HepG2 (cell line): Measurements from ENCODE around the gene CDC34. TPM values are rescaled to one million over a fixed set of nuclear protein-coding genes. Genes with fewer than 3 reads are reported as not detected.

Source experiments
- AKAP8 ChIP-seq: sonication (generic); formaldehyde crosslinking; IDR thresholded peaks from 2 replicates; pipeline ENCODE4 v1.5.1; 2020; ENCODE audit warnings: mild to moderate bottlenecking, missing genetic modification reagents
- BORCS8-MEF2B ChIP-seq: sonication (generic); formaldehyde crosslinking; IDR thresholded peaks from 2 replicates; pipeline ENCODE4 v1.8.0; 2022; ENCODE audit warnings: mild to moderate bottlenecking, missing genetic modification reagents
- CREBL2 ChIP-seq: sonication (generic); formaldehyde crosslinking; IDR thresholded peaks from 2 replicates; pipeline ENCODE4 v1.8.1; 2023; ENCODE audit warnings: missing genetic modification reagents, mild to moderate bottlenecking, borderline replicate concordance
- DNMT1 ChIP-seq: sonication (generic); formaldehyde crosslinking; IDR thresholded peaks from 2 replicates; pipeline ENCODE4 v1.5.1; 2020; ENCODE audit warnings: mild to moderate bottlenecking, missing genetic modification reagents
- FOXK1 ChIP-seq: sonication (generic); formaldehyde crosslinking; IDR thresholded peaks from 2 replicates; pipeline ENCODE4 v1.4.0; 2020; ENCODE audit warnings: low read depth, missing genetic modification reagents, borderline replicate concordance
- HNRNPK ChIP-seq: fragments of 200-400 bp; formaldehyde crosslinking; IDR thresholded peaks from 2 replicates; pipeline ENCODE4 v1.6.1; 2018; ENCODE audit warnings: low read length, low read depth, moderate library complexity, mild to moderate bottlenecking; ENCODE audit not compliant: poor library complexity, severe bottlenecking
- MED1 ChIP-seq: sonication (generic); formaldehyde crosslinking; IDR thresholded peaks from 2 replicates; pipeline ENCODE4 v1.4.0; 2020; ENCODE audit warnings: missing genetic modification reagents
- NR2F2 ChIP-seq: IDR thresholded peaks from 2 replicates; pipeline ENCODE4 v1.6.1; 2012; ENCODE audit warnings: low read depth, inconsistent platforms, borderline replicate concordance
- NR2F6 ChIP-seq, 2 experiments: IDR thresholded peaks; 2 replicates each; pipeline ENCODE4 v1.6.1; 2016; ENCODE audit warnings: antibody characterized with exemption in 1 of 2, mild to moderate bottlenecking in 1 of 2
- RBFOX2 ChIP-seq: fragments of 200-400 bp; formaldehyde crosslinking; IDR thresholded peaks from 2 replicates; pipeline ENCODE4 v1.6.1; 2017; ENCODE audit warnings: low read depth, mild to moderate bottlenecking, low read length
- STAT5B ChIP-seq: sonication (generic); formaldehyde crosslinking; IDR thresholded peaks from 2 replicates; pipeline ENCODE4 v1.4.0; 2020; ENCODE audit warnings: missing genetic modification reagents
- TAF15 ChIP-seq: fragments of 200-400 bp; formaldehyde crosslinking; IDR thresholded peaks from one replicate; pipeline ENCODE4 v1.6.1; 2018; ENCODE audit warnings: mild to moderate bottlenecking, low read depth, low read length; ENCODE audit not compliant: poor library complexity, severe bottlenecking
- TOE1 ChIP-seq: sonication (generic); formaldehyde crosslinking; IDR thresholded peaks from 2 replicates; pipeline ENCODE4 v1.4.0; 2020; ENCODE audit warnings: mild to moderate bottlenecking, missing genetic modification reagents
- TRIM22 ChIP-seq: fragments of 450-650 bp; IDR thresholded peaks from 2 replicates; pipeline ENCODE4 v1.6.1; 2017
- ZBTB3 ChIP-seq: sonication (generic); formaldehyde crosslinking; IDR thresholded peaks from 2 replicates; pipeline ENCODE4 v1.4.0; 2020; ENCODE audit warnings: low read depth, mild to moderate bottlenecking, moderate library complexity, missing genetic modification reagents, borderline replicate concordance
- ZBTB39 ChIP-seq: sonication (generic); formaldehyde crosslinking; IDR thresholded peaks from 2 replicates; pipeline ENCODE4 v1.5.0; 2020; ENCODE audit warnings: missing genetic modification reagents
- ZBTB8A ChIP-seq: sonication (generic); formaldehyde crosslinking; IDR thresholded peaks from 2 replicates; pipeline ENCODE4 v1.4.0; 2020; ENCODE audit warnings: mild to moderate bottlenecking, low read depth, missing genetic modification reagents, borderline replicate concordance
- ZNF20 ChIP-seq: sonication (generic); formaldehyde crosslinking; IDR thresholded peaks from 2 replicates; pipeline ENCODE4 v1.4.0; 2020; ENCODE audit warnings: mild to moderate bottlenecking, moderate library complexity, missing genetic modification reagents
- ZNF224 ChIP-seq: sonication (generic); formaldehyde crosslinking; IDR thresholded peaks from 2 replicates; pipeline ENCODE4 v1.5.0; 2020; ENCODE audit warnings: mild to moderate bottlenecking, missing genetic modification reagents
- ZNF335 ChIP-seq: sonication (generic); formaldehyde crosslinking; IDR thresholded peaks from 2 replicates; pipeline ENCODE4 v1.4.0; 2020; ENCODE audit warnings: missing genetic modification reagents
- ZNF512B ChIP-seq: sonication (generic); formaldehyde crosslinking; IDR thresholded peaks from 2 replicates; pipeline ENCODE4 v1.5.1; 2020; ENCODE audit warnings: missing genetic modification reagents, mild to moderate bottlenecking, borderline replicate concordance
- ZSCAN31 ChIP-seq: sonication (generic); formaldehyde crosslinking; IDR thresholded peaks from 2 replicates; pipeline ENCODE4 v1.5.0; 2020; ENCODE audit warnings: low read depth, mild to moderate bottlenecking, missing genetic modification reagents
- polyA plus RNA-seq, 8 experiments: library from polyadenylated mRNA; depleted of rRNA in 3 of 8; stranded (reverse) in 7 of 8; unstranded in 1 of 8; fragments of >200 nt; fragmentation: Illumina TruSeq in 4 of 8; extraction: Trizol in 4 of 8; gene quantifications; 2 replicates each; pipeline versions ENCODE4 v1.2.1 to v1.2.3, GENCODE V29; 2011 to 2016; ENCODE audit warnings: low read depth in 4 of 8, missing spikeins in 1 of 8, mixed read lengths in 1 of 8; ENCODE audit not compliant: insufficient read depth in 1 of 8
- total RNA-seq, 5 experiments: library from RNA; depleted of rRNA; stranded (reverse); fragments of >200 nt; fragmentation: Illumina TruSeq; extraction: Trizol; gene quantifications; 2 replicates each; pipeline ENCODE4 v1.2.3, GENCODE V29; 2016; ENCODE audit warnings: low read depth in 1 of 5

The CDC34 gene
- total and polyA plus RNA-seq, 2 of the 13 experiments (the other 11 are each of a cell fraction or from before 2014, with no cell fraction given), result 138 to 150 TPM

GRCh38 chr19:506404-507285, 24.9 kb upstream of the CDC34 start (continued):
- TF ChIP-seq HNRNPK (no peak), ZNF224 (CRISPR knock-in tag) (peak; percentile 65; the same call in 1 of the 2 replicates), ZNF20 (CRISPR knock-in tag) (no peak), CREBL2 (CRISPR knock-in tag) (no peak; the same call in 1 of the 2 replicates), TAF15 (no peak), ZNF335 (peak; percentile 38; the same call in 1 of the 2 replicates), NR2F6 (IDR thresholded peaks at IDR 0.05) (peak; percentile 45; the same call in 1 of the 2 replicates), NR2F6 (CRISPR knock-in tag; IDR thresholded peaks at IDR 0.05) (peak; percentile 80), ZBTB8A (no peak; the same call in 1 of the 2 replicates), TOE1 (CRISPR knock-in tag) (no peak), AKAP8 (CRISPR knock-in tag) (0 out of 2 replicates have a peak, but pooled peaks have one; percentile 12), TRIM22 (no peak), ZBTB39 (no peak), ZNF512B (CRISPR knock-in tag) (peak; percentile 37; the same call in 1 of the 2 replicates), ZBTB3 (CRISPR knock-in tag) (no peak), MED1 (CRISPR knock-in tag) (peak; percentile 39; the same call in 1 of the 2 replicates), DNMT1 (CRISPR knock-in tag) (no peak), ZSCAN31 (CRISPR knock-in tag) (0 out of 2 replicates have a peak, but pooled peaks have one; percentile 48), BORCS8-MEF2B (CRISPR knock-in tag) (no peak), STAT5B (CRISPR knock-in tag) (no peak), FOXK1 (CRISPR knock-in tag) (peak; percentile 24; the same call in 1 of the 2 replicates), NR2F2 (0 out of 2 replicates have a peak, but pooled peaks have one; percentile 21), RBFOX2 (peak; percentile 75)
